Kidney epithelial cell (primary cell): ENCODE data around the gene NOP14. TPM values are rescaled to one million over a fixed set of nuclear protein-coding genes. Genes with fewer than 3 reads are reported as not detected.

Source experiments
- DNase-seq: peaks from one replicate; pipeline ENCODE4 v3.0.0-alpha.2; 2010; ENCODE audit warnings: low read depth
- H3K27me3 ChIP-seq: 2 replicates; pipeline ENCODE4 v1.6.0; 2011; ENCODE audit warnings: low read length; ENCODE audit not compliant: control insufficient read depth, insufficient read depth
- H3K36me3 ChIP-seq: 2 replicates; pipeline ENCODE4 v1.5.1; 2011; ENCODE audit warnings: low read length; ENCODE audit not compliant: control insufficient read depth, insufficient read depth
- H3K4me3 ChIP-seq: 2 replicates; pipeline ENCODE4 v1.5.1; 2011; ENCODE audit warnings: low read depth, mild to moderate bottlenecking, control low read depth, low read length
- CTCF ChIP-seq: IDR thresholded peaks from 2 replicates; pipeline ENCODE4 v1.5.1; 2011; ENCODE audit warnings: mild to moderate bottlenecking, moderate library complexity, low read length, control low read depth, inconsistent platforms; ENCODE audit not compliant: insufficient read depth, poor library complexity, severe bottlenecking
- total RNA-seq: library from RNA; depleted of rRNA; stranded (reverse); fragments of >200 nt; gene quantifications from 2 replicates; pipeline ENCODE4 v1.2.3, GENCODE V29; 2015

The NOP14 gene
- total RNA-seq, 1 donor from 2014 or later: 35.2 TPM

- no peaks in the 10 kb centered on the region for H3K27me3 ChIP-seq
- H3K36me3 ChIP-seq: peaks cover 8% of the 10 kb centered on the region
- TF ChIP-seq CTCF: no peak
- no peak for DNase-seq
- H3K4me3 ChIP-seq: no peak overlapping the region
Measured at GRCh38 chr4:2944091-2944482, 19.1 kb downstream of the NOP14 start.

- no peak for TF ChIP-seq CTCF
- H3K36me3 ChIP-seq: peaks cover 12% of the 10 kb centered on the region
Measured at GRCh38 chr4:2943364-2944090, 19.7 kb downstream of the NOP14 start.

GRCh38 chr4:2942532-2943363, 20.5 kb downstream of the NOP14 start:
- Histone ChIP-seq H3K4me3 (no peak overlapping the region), H3K36me3 (peaks cover 12% of the 10 kb centered on the region), H3K27me3 (no peaks in the 10 kb centered on the region)
- TF ChIP-seq CTCF: no peak
- DNase-seq: no peak

More at GRCh38 chr4:2943364-2944090, 19.7 kb downstream of the NOP14 start:
- no peak for DNase-seq
- Histone ChIP-seq H3K4me3 (no peak overlapping the region), H3K27me3 (no peaks in the 10 kb centered on the region)

GRCh38 chr4:2942037-2942531, 21.1 kb downstream of the NOP14 start:
- peaks cover 14% of the 10 kb centered on the region for H3K36me3 ChIP-seq
- TF ChIP-seq CTCF: no peak
- no peak for DNase-seq
- no peaks in the 10 kb centered on the region for H3K27me3 ChIP-seq
- H3K4me3 ChIP-seq: no peak overlapping the region

- Histone ChIP-seq H3K27me3 (no peaks in the 10 kb centered on the region), H3K36me3 (peaks cover 14% of the 10 kb centered on the region), H3K4me3 (no peak overlapping the region)
- TF ChIP-seq CTCF: no peak
- no peak for DNase-seq
Measured at GRCh38 chr4:2941138-2942036, 21.8 kb downstream of the NOP14 start.
